ENCODE data around the gene WNT5A. TPM values are rescaled to one million over a fixed set of nuclear protein-coding genes. Genes with fewer than 3 reads are reported as not detected.

WNT5A gene
- total and polyA plus RNA-seq, 9 of the 15 experiments (the other 6 are each of a cell fraction or from before 2014, with no cell fraction given), result 0.11 TPM; not detected in 8

DNA sequence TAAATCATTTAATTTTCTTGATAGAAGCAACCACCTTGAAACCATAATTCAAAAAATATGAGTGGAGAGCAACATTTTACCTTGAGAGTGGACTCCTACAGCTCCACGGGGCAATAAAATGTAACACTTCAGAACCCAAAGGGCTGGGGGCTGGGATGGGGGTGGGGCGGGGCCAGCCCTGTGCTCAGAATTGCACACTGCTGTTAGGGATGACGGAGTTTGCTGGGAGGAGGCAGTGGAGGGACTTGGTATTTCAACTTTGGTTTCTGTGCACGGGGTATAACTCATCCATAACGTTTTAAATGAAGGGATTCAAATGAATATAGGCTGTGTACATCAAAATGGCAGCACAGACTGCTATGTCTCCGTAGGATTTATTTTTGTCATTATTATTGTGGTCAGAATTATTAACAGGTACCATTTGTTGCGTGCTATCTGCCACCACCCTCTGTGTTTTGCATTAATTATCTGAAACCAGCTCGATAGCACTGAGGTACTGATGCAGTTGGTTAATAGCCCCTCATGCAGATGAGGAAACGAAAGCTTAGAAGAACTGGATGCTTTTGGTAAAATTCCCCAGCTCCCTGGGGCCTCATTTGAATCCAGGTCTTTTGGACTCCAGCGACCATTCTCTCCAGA lies 29.4 kb upstream of the WNT5A start:
- Histone ChIP-seq H4K20me1 (replicated peaks; ENCODE audit: control insufficient read depth, insufficient read depth, low read length) (no peaks in the 10 kb centered on the region), H3K4me3 (no peak overlapping the region), H3K9me1 (ENCODE audit: control insufficient read depth, insufficient read depth, low read length) (no peaks in the 10 kb centered on the region), H3K9ac (ENCODE audit: insufficient read depth in 1 of 2, low read depth in 2 of 2, low read length in 2 of 2) (no peak overlapping the region), H3K4me1 (replicated peaks in 1 of 2; ENCODE audit: control insufficient read depth in 2 of 2, insufficient read depth in 2 of 2, low read length in 2 of 2) (no peaks in the 10 kb centered on the region), H3K79me2 (ENCODE audit: control insufficient read depth, insufficient read depth, low read length) (no peaks in the 10 kb centered on the region), H3K36me3 (ENCODE audit: control insufficient read depth, insufficient read depth, low read length) (no peaks in the 10 kb centered on the region), H3K9me3 (replicated peaks; ENCODE audit: control insufficient read depth, insufficient read depth, low read depth, low read length) (no peaks in the 10 kb centered on the region), H3K4me2 (ENCODE audit: insufficient read depth, low read length) (no peak overlapping the region), H2AFZ (ENCODE audit: low read depth, low read length) (no peak overlapping the region), H3K27me3 (ENCODE audit: control insufficient read depth in 2 of 2, insufficient read depth in 2 of 2, low read length in 2 of 2) (no peaks in the 10 kb centered on the region), H3K27ac (ENCODE audit: extremely low read depth, low read depth, low read length) (no peak overlapping the region)
- intact Hi-C loops (cut with micrococcal nuclease), result no loop called here
- ChIA-PET CTCF (ENCODE audit: low intra/inter-chr PET ratio) (no interaction called here), POLR2A (no interaction called here)
- 0% methylated on average over 9 of the region's 10 CpGs for WGBS (ENCODE audit: insufficient coverage, low coverage, missing lambda C conversion rate)
- TF ChIP-seq, protein P1, sequence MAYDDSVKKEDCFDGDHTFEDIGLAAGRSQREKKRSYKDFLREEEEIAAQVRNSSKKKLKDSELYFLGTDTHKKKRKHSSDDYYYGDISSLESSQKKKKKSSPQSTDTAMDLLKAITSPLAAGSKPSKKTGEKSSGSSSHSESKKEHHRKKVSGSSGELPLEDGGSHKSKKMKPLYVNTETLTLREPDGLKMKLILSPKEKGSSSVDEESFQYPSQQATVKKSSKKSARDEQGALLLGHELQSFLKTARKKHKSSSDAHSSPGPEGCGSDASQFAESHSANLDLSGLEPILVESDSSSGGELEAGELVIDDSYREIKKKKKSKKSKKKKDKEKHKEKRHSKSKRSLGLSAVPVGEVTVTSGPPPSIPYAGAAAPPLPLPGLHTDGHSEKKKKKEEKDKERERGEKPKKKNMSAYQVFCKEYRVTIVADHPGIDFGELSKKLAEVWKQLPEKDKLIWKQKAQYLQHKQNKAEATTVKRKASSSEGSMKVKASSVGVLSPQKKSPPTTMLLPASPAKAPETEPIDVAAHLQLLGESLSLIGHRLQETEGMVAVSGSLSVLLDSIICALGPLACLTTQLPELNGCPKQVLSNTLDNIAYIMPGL (CRISPR knock-in tag; IDR thresholded peaks at IDR 0.05), result no peak
- TF ChIP-seq CHD7 (IDR thresholded peaks at IDR 0.05; ENCODE audit: low read depth, low read length) (no peak), MTF1 (CRISPR knock-in tag; IDR thresholded peaks at IDR 0.05; ENCODE audit: borderline replicate concordance) (no peak), PHB2 (IDR thresholded peaks at IDR 0.05; ENCODE audit: low read depth) (no peak), HDAC8 (tag; IDR thresholded peaks at IDR 0.05) (no peak)
- DNase-seq (ENCODE audit: extremely low read depth in 1 of 4, low spot score in 3 of 4) (no peak), FAIRE-seq (no peak), ATAC-seq (no peak)
- no TSS peak for BruUV-seq (replicated peaks)
- in situ Hi-C loops (cut with MboI), result no loop called here

All from K562 (cell line).